SK-N-SH (cell line): ENCODE results near the gene FLRT3. TPM values are rescaled to one million over a fixed set of nuclear protein-coding genes. Genes with fewer than 3 reads are reported as not detected.

Experiments used
- CTCF ChIA-PET: fragments of 300-600, 350-600 bp; formaldehyde crosslinking; extraction: SDS; loops from one replicate; lab custom pipeline; 2021; lab: Yijun Ruan, JAX
- POLR2A ChIA-PET: fragments of 350-600 bp; sonication (Branson Sonifier 250); formaldehyde crosslinking; extraction: SDS; loops from one replicate; lab custom pipeline; 2020; ENCODE audit warnings: antibody characterized with exemption, inconsistent platforms; lab: Yijun Ruan, JAX
- DNase-seq: peaks from one replicate; pipeline ENCODE4 v3.0.0; 2012
- H2AFZ ChIP-seq: fragments of 200-600 bp; sonication (generic); 2 replicates; pipeline ENCODE4 v1.8.1; 2016; ENCODE audit warnings: antibody characterized with exemption, mild to moderate bottlenecking, low read depth
- H3F3A ChIP-seq: fragments of 200-600 bp; sonication (generic); replicated peaks from 2 replicates; pipeline ENCODE3; 2016; ENCODE audit warnings: antibody characterized with exemption, mild to moderate bottlenecking; ENCODE audit not compliant: insufficient read depth
- H3K27ac ChIP-seq, 2 experiments: fragments of 200-500 bp in 1 of 2; fragments of 200-600 bp in 1 of 2; sonication (Bioruptor generic) in 1 of 2; sonication (generic), shearing (Covaris generic) in 1 of 2; 2 replicates each; pipeline versions ENCODE4 v1.5.1 to v1.6.1; 2014 to 2016; ENCODE audit warnings: low read depth in 2 of 2, inconsistent platforms in 1 of 2, low read length in 1 of 2, mild to moderate bottlenecking in 1 of 2, mixed read lengths in 1 of 2
- H3K27me3 ChIP-seq: fragments of 200-600 bp; sonication (generic), shearing (Covaris generic); 2 replicates; pipeline ENCODE4 v1.6.1; 2016; ENCODE audit warnings: mixed run types; ENCODE audit not compliant: insufficient read depth
- H3K36me3 ChIP-seq, 2 experiments: fragments of 200-500 bp in 1 of 2; fragments of 200-600 bp in 1 of 2; sonication (Bioruptor generic) in 1 of 2; sonication (generic) in 1 of 2; replicated peaks in 1 of 2; 2 replicates each; pipeline versions ENCODE3 to v1.5.1; 2014 to 2016; ENCODE audit warnings: low read length in 1 of 2, mild to moderate bottlenecking in 1 of 2; ENCODE audit not compliant: insufficient read depth in 2 of 2, control insufficient read depth in 1 of 2
- H3K4me1 ChIP-seq, 2 experiments: fragments of 200-500 bp in 1 of 2; fragments of 200-600 bp in 1 of 2; sonication (Bioruptor generic) in 1 of 2; sonication (generic), shearing (Covaris generic) in 1 of 2; 2 replicates each; pipeline versions ENCODE4 v1.5.1 to v1.6.1; 2014 to 2016; ENCODE audit warnings: low read depth in 1 of 2, low read length in 1 of 2, mixed run types in 1 of 2; ENCODE audit not compliant: insufficient read depth in 2 of 2, control insufficient read depth in 1 of 2
- H3K4me2 ChIP-seq: fragments of 200-600 bp; sonication (generic), shearing (Covaris generic); 2 replicates; pipeline ENCODE4 v1.6.1; 2017; ENCODE audit warnings: mixed run types
- H3K4me3 ChIP-seq, 2 experiments: fragments of 200-500 bp in 1 of 2; fragments of 200-600 bp in 1 of 2; sonication (Bioruptor generic) in 1 of 2; sonication (generic), shearing (Covaris generic) in 1 of 2; 2 replicates each; pipeline versions ENCODE4 v1.5.1 to v1.8.1; 2014 to 2016; ENCODE audit warnings: low read depth in 2 of 2, inconsistent platforms in 1 of 2, low read length in 1 of 2, mild to moderate bottlenecking in 1 of 2, mixed read lengths in 1 of 2, moderate library complexity in 1 of 2
- H3K79me2 ChIP-seq: fragments of 200-600 bp; sonication (generic); 2 replicates; pipeline ENCODE4 v1.8.1; 2017; ENCODE audit warnings: mild to moderate bottlenecking; ENCODE audit not compliant: insufficient read depth
- H3K9ac ChIP-seq: fragments of 200-600 bp; sonication (generic); 2 replicates; pipeline ENCODE4 v1.6.1; 2017; ENCODE audit warnings: mixed run types
- H3K9me2 ChIP-seq: fragments of 200-600 bp; sonication (generic); 2 replicates; pipeline ENCODE4 v1.6.1; 2017; ENCODE audit warnings: mixed run types
- H3K9me3 ChIP-seq: fragments of 200-600 bp; sonication (generic); 2 replicates; pipeline ENCODE4 v1.6.1; 2017; ENCODE audit warnings: mixed run types, mild to moderate bottlenecking, moderate library complexity
- H4K20me1 ChIP-seq: fragments of 200-600 bp; sonication (generic); 2 replicates; pipeline ENCODE4 v1.6.1; 2017; ENCODE audit warnings: mild to moderate bottlenecking, mixed run types; ENCODE audit not compliant: insufficient read depth
- CHD2 ChIP-seq: fragments of 150-350 bp; IDR thresholded peaks from 2 replicates; pipeline ENCODE4 v1.6.1; 2018; ENCODE audit warnings: low read length; ENCODE audit not compliant: partially characterized antibody
- CTCF ChIP-seq: fragments of 200-600 bp; sonication (generic); IDR thresholded peaks from 2 replicates; pipeline ENCODE4 v1.6.1; 2017; ENCODE audit warnings: antibody characterized with exemption, mild to moderate bottlenecking, moderate library complexity
- EP300 ChIP-seq, 2 experiments: IDR thresholded peaks; 2 replicates each; pipeline versions ENCODE4 v1.4.0 to v1.6.1; 2012; ENCODE audit warnings: borderline replicate concordance in 1 of 2, low read depth in 1 of 2, low read length in 1 of 2
- FOSL2 ChIP-seq: IDR thresholded peaks from 2 replicates; pipeline ENCODE4 v1.4.0; 2012; ENCODE audit warnings: low read depth, mild to moderate bottlenecking, moderate library complexity, borderline replicate concordance
- FOXJ3 ChIP-seq: sonication (generic); formaldehyde crosslinking; IDR thresholded peaks from 2 replicates; pipeline ENCODE4 v1.5.1; 2020; ENCODE audit warnings: mild to moderate bottlenecking, missing genetic modification reagents
- FOXM1 ChIP-seq: IDR thresholded peaks from 2 replicates; pipeline ENCODE4 v1.4.0; 2012; ENCODE audit warnings: low read depth, mild to moderate bottlenecking
- JUND ChIP-seq: IDR thresholded peaks from 2 replicates; pipeline ENCODE4 v1.4.0; 2012
- MEF2A ChIP-seq: IDR thresholded peaks from 2 replicates; pipeline ENCODE4 v1.4.0; 2012; ENCODE audit warnings: low read depth, borderline replicate concordance
- NFIC ChIP-seq: IDR thresholded peaks from 2 replicates; pipeline ENCODE4 v1.4.0; 2012; ENCODE audit warnings: borderline replicate concordance
- NRF1 ChIP-seq: IDR thresholded peaks from 2 replicates; pipeline ENCODE4 v1.6.1; 2012; ENCODE audit warnings: low read depth, mild to moderate bottlenecking, low read length
- PBX3 ChIP-seq: IDR thresholded peaks from 2 replicates; pipeline ENCODE4; 2012
- POLR2AphosphoS5 ChIP-seq: IDR thresholded peaks from 2 replicates; pipeline ENCODE4 v1.6.1; 2012; ENCODE audit warnings: low read depth, low read length
- REST ChIP-seq: IDR thresholded peaks from 2 replicates; pipeline ENCODE4 v1.6.1; 2012; ENCODE audit warnings: mild to moderate bottlenecking, low read depth, low read length, moderate library complexity
- SIN3A ChIP-seq: IDR thresholded peaks from 2 replicates; pipeline ENCODE4 v1.6.1; 2012; ENCODE audit warnings: low read depth, mild to moderate bottlenecking, low read length, moderate library complexity, borderline replicate concordance
- SMC3 ChIP-seq: IDR thresholded peaks from 2 replicates; pipeline ENCODE4 v1.6.1; 2012; ENCODE audit warnings: low read depth, low read length, improper control_type of control experiment
- TAF1 ChIP-seq: IDR thresholded peaks from 2 replicates; pipeline ENCODE4 v1.6.1; 2012; ENCODE audit warnings: low read depth, mild to moderate bottlenecking, low read length, moderate library complexity, borderline replicate concordance
- TCF12 ChIP-seq: IDR thresholded peaks from 2 replicates; pipeline ENCODE4 v1.4.0; 2012
- USF2 ChIP-seq: fragments of 150-350 bp; IDR thresholded peaks from 2 replicates; pipeline ENCODE4 v1.6.1; 2017; ENCODE audit warnings: antibody characterized with exemption, low read length, low read depth, borderline replicate concordance
- WGBS: methylation state at CpG from one replicate; pipeline ENCODE4 v1.1.6; 2017; ENCODE audit warnings: low lambda C conversion rate; 5-methylcytosine and 5-hydroxymethylcytosine counted together
- polyA plus RNA-seq, 3 experiments: library from polyadenylated mRNA; depleted of rRNA; stranded (reverse); fragments of >200 nt; gene quantifications; 2 replicates each; pipeline ENCODE4 v1.2.3, GENCODE V29; 2012

The FLRT3 gene
- polyA plus RNA-seq, 1 of the 3 experiments (the other 2 are of a cell fraction) = 1.8 TPM

- Histone ChIP-seq H3K27me3 (no peaks in the 10 kb centered on the region), H3K4me1 (no peaks in the 10 kb centered on the region)
- TF ChIP-seq POLR2AphosphoS5 = no peak
- TF ChIP-seq FOXJ3 (CRISPR knock-in tag) = no peak
- no peak for TF ChIP-seq REST
- TF ChIP-seq TAF1 = no peak
- no peak for TF ChIP-seq EP300 (IDR thresholded peaks at IDR 0.05; ENCODE audit: borderline replicate concordance in 1 of 2, low read depth in 1 of 2, low read length in 1 of 2)
- no peak for TF ChIP-seq SMC3
- TF ChIP-seq TCF12 = no peak
- TF ChIP-seq JUND = no peak
- TF ChIP-seq NFIC = no peak
- TF ChIP-seq PBX3 = no peak
- TF ChIP-seq, all 33 proteins: peak for 0
- no peaks in the 10 kb centered on the region for H3K79me2 ChIP-seq
- H2AFZ ChIP-seq = no peak overlapping the region
- H3K9me2 ChIP-seq = no peaks in the 10 kb centered on the region
- 71% methylated on average over 3 of the region's 3 CpGs for WGBS
- ChIA-PET POLR2A (no interaction called here), CTCF (no interaction called here)
- no peak overlapping the region for H3K4me3 ChIP-seq
- H4K20me1 ChIP-seq = no peaks in the 10 kb centered on the region
- DNase-seq = no peak
- no peak overlapping the region for H3K9ac ChIP-seq
- H3K27ac ChIP-seq = no peak overlapping the region
- H3K9me3 ChIP-seq = no peaks in the 10 kb centered on the region
- H3K4me2 ChIP-seq = no peak overlapping the region
- H3K36me3 ChIP-seq = no peaks in the 10 kb centered on the region
- H3F3A ChIP-seq = no peaks in the 10 kb centered on the region
Measured at GRCh38 chr20:14374196-14374595, 36.8 kb upstream of the FLRT3 start.

GRCh38 chr20:14361509-14362345 is 24.3 kb upstream of the FLRT3 start:
- H3K27ac ChIP-seq = no peak overlapping the region
- no peak overlapping the region for H2AFZ ChIP-seq
- H3K4me3 ChIP-seq = no peak overlapping the region
- no peaks in the 10 kb centered on the region for H3F3A ChIP-seq
- 82% methylated on average over 3 of the region's 3 CpGs for WGBS
- H3K9ac ChIP-seq = no peak overlapping the region
- no peaks in the 10 kb centered on the region for H3K27me3 ChIP-seq
- ChIA-PET CTCF (interaction anchor here (1.5 kb wide), 1 partner anchor 13 kb away, joined by 4 read pairs; no protein-coding TSS in a partner anchor), POLR2A (no interaction called here)
- no peak overlapping the region for H3K4me2 ChIP-seq
- no peaks in the 10 kb centered on the region for H3K9me3 ChIP-seq
- H3K9me2 ChIP-seq = no peaks in the 10 kb centered on the region
- H3K4me1 ChIP-seq = no peaks in the 10 kb centered on the region
- H4K20me1 ChIP-seq = no peaks in the 10 kb centered on the region
- H3K79me2 ChIP-seq = no peaks in the 10 kb centered on the region
- no peak for DNase-seq
- no peaks in the 10 kb centered on the region for H3K36me3 ChIP-seq
- TF ChIP-seq CTCF (no peak), FOSL2 (no peak), TAF1 (no peak), FOXM1 (no peak), MEF2A (no peak), USF2 (no peak), NRF1 (no peak), SIN3A (no peak), CHD2 (no peak), TCF12 (no peak), FOXJ3 (CRISPR knock-in tag) (no peak), JUND (no peak), EP300 (IDR thresholded peaks at IDR 0.05; ENCODE audit: borderline replicate concordance in 1 of 2, low read depth in 1 of 2, low read length in 1 of 2) (no peak)
